ENCODE results near the gene TMEM14A. TPM values are rescaled to one million over a fixed set of nuclear protein-coding genes. Genes with fewer than 3 reads are reported as not detected.
"Not testable (repeated sequence)": the region's sequence is repeated elsewhere in the genome, so short reads cannot be mapped to it uniquely, and the experiment has no call there.

TMEM14A gene, protein sequence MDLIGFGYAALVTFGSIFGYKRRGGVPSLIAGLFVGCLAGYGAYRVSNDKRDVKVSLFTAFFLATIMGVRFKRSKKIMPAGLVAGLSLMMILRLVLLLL
- total RNA-seq (ENCODE audit: insufficient read depth, low replicate concordance) = 26.0 TPM

DNA sequence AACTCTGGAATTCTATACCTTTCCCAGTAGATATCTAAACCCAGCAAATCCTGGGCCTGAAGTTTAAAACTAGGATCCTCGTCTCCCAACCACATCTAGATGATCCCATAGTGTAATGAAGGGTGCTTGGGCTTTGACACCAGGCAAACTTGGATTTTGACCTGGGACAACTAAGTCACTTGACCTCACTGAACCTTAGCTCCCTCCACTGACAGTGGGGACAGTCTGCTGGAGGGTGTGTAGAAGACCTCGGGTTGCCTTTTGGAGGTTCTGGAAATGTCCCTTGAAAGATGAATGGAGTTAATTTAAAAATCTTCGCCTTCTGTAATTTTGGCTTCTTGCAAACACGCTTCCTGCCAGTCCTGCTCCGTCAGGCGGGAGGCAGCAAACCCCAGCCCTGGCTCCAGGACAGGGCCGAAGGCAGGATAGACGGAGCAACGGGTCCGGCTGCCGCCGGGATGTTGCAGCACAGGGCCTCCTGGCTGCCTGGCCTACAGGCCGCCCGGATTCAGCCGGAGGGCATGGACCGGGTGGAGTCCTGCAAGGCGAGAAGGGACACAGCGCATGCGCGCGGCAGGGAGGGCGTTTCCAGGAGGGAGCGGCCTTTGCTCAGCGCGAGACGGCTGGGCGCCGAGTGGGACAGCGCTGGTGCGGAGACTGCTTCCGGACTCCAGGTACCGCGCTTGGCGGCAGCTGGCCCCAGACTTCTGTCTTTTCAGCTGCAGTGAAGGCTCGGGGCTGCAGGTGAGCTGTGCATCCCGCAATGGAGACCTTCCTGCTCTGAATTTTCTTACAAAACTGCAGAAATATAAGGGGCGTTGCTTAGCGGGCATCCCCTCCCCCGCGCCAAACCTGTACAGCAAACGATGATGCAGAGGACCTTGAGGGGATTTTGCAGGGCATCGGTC lies at the start of gene TMEM14A:
TSS of gene TMEM14A (plus strand) at position 612 of the 908 bp plus-strand sequence. CDS start 5,990 bp downstream, outside the sequence.
- DNase-seq (ENCODE audit: low spot score) = peak; percentile 97

DNA sequence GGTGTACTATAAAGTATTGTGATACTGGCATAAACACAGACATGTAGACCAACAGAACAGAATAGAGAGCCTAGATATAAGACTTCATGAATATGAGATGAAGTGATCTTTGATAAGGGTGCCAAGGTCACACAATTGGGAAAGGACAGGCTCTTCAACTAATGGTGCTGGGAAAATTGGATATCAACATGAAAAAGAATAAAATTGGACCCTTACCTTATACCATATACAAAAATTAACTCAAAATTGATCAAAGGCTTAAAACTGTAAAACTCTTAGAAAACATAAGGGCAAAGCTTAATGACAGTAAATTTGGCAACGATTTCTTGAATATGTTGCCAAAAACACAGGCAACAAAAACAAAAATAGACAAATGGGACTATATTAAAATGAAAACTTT lies 49.3 kb upstream of the TMEM14A start:
- DNase-seq (ENCODE audit: low spot score) = no peak

DNA sequence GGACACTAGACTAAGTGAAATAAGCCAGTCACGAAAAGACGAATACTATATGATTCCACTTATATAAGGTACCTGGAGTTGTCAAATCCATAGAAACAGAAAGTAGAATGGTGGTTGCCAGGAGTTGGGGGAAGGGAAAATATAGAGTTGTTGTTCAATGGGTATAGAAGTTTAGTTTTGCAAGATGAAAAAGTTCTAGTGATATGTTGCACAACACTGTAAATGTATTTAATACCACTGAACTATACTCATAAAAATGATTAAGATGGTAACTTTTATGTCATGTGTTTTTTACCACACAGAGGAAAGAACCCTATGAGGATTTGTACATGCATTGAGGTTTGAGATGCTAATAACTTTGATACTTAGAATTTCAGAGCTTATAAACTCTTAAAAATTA lies 48.1 kb upstream of the TMEM14A start:
- DNase-seq (ENCODE audit: low spot score) = peak; percentile 11

DNA sequence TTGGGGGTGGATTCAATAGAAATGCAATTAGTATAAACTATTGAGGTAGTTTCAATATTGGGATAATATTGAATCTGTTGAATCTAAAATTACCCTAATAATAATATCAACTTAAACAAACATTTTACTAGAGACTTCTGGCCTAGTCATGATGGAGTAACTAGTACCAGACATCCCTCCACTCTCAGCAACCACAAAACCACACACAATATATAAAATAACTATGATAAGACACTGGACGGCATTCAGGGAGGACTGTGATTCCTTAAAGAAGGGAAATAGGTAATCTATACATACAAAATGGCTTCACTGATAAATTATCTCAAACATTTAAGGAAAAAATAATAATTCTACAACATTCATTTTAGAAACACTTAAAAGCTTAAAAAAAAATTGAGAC lies 38.9 kb upstream of the TMEM14A start:
- no peak for DNase-seq (ENCODE audit: low spot score)

DNA sequence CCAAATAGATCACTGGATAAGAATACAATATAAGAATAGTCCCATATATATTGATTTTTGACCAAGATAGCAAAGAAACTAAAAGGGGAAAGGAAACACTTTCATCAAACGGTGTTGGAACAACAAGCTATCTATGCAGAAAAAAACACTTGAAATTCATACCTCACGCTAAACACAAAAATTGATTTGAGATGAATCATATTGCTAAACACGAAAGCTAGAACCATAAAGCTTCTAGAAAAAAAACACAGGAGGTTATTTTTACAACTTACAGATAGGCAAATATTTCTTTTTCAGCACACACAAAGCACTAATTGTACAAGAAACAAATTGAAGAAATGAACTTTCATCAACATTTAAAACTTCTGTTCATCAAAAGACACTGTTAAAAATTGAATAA lies 36.7 kb upstream of the TMEM14A start:
- no peak for DNase-seq (ENCODE audit: low spot score)

DNA sequence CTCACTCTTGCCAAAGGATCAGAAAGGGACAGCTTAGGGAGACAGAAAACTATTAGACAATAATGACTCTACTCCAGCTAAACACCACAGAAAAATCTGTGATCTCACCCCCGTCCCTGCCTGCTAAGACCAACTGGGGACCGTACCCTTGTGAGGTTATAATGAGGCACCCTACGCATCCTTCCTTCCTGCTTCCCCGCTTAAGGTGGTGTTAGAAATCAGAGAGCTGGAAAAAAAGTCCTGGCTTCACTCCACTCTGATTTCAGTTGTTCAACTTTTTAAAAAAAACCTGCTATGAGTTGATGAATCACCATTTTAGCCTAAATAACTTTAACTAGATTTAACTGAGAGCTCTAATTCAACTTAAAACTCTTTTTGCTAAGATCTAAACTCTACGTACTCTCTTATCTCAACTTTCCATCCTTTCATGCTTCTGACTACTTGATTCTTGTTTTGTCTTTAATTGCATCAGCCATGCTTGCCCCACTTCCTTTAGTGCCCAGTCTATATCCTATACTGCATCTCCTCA lies 35.8 kb upstream of the TMEM14A start:
- peak; percentile 46 for DNase-seq (ENCODE audit: low spot score)

DNA sequence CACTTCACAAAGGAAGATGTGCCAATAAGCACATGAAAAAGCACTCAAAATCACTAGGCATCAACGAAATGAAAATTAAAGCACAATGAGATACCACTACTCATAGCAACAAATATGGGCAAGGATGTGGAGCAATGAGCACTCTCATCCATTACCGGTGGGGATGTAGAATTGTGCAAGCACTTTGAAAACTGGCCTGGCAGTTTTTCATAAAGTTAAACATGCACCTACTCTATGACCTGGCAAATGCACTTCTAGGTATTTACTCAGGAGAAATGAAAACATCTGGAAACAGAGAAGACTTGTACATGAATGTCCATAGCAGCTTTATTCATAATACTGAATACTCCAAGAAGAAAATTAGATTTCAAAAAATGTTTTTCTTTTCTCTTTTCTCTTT lies 34.1 kb upstream of the TMEM14A start:
- no peak for DNase-seq (ENCODE audit: low spot score)

DNA sequence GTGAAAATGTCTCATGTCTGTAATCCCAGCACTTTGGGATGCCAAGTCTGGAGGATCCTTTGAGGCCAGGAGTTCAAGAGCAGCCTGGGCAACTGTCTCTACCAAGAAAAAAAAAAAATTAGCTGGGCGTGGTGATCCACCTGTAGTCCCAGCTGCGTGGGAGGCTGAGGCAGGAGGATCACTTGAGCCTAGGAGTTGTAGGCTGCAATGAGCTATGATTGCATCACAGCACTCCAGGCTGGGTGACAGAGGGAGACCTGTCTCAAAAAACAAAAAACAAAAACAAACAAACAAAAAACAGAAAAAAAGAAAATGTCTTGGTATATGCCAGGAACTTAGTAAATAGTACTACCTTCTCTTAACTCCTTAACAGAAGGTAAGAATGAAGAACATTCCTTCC lies 31.4 kb upstream of the TMEM14A start:
- no peak for DNase-seq (ENCODE audit: low spot score)

DNA sequence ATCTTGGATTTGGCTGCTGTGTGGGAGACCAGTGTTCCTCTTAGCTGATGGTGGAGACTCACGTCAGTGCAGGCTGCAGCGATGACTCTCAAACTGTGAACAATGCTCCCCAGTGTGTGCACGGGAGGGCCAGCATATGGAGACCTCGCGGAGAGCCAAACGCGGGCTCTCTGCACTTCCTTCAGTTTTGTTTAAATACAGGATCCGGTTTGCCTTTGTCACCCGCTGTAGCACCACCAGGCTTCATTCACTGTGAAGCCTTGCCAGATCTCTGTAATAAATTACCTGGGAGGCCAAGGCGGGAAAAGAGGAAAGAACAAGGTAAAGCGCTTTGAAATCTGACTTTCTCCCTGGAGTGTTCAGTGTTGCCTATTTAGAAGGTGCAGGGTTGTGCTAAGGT lies 30.7 kb upstream of the TMEM14A start:
- no peak for DNase-seq (ENCODE audit: low spot score)

DNA sequence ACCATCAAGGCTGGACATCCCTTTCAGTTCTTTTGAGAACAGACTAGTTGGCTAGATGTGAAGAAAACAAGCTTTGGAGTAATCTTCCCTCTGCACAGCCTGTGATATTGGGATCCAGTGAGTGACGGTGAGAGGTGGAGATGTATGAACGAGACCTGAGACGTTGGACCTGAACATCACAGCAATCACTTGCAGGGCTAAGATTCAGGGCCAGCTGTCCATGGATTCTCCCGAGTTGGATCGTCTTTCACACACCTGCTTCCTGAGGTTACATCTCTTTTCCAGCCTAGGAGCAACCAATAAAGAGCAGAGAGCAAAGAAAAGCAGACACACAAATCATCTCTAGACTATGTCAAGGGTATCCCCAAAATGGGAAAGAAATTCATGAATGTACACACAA lies 30.0 kb upstream of the TMEM14A start:
- no peak for DNase-seq (ENCODE audit: low spot score)

DNA sequence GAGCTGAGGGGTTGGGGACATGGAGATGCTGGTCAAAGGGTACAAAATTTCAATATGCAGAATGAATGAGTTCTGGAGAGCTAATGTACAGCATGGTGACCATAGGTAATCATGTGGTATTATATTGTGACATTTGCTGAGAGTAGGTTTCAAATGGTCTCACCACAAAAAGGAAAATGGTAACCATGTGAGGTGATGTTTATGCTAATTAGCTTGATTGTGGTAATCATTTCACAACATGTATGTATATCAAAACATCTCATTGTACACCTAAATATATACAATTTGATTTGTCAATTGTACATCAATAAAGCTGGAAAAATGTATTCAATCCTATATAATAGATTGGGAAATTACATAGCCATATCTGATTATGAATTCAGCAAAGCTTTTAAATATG lies 29.5 kb upstream of the TMEM14A start:
- DNase-seq (ENCODE audit: low spot score) = no peak

DNA sequence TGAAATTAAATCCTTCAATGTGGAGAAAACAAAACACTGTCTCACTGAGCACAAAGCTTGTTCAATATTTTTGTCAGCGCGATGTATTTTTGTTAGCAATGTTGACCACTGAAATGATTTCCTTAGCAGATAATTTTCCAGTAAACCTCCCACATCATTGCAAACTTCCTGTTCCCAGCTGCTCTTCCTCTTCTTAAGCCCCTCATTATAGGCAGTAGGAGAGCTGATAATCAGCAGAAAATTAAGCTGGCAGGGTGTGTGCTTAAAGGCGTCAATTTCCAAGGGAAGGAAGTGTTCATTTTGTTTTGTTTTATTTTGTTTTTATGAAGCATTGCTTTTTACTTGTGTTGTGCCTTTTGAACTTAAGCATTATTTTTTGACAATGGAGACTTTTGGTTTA lies 29.1 kb upstream of the TMEM14A start:
- no peak for DNase-seq (ENCODE audit: low spot score)

DNA sequence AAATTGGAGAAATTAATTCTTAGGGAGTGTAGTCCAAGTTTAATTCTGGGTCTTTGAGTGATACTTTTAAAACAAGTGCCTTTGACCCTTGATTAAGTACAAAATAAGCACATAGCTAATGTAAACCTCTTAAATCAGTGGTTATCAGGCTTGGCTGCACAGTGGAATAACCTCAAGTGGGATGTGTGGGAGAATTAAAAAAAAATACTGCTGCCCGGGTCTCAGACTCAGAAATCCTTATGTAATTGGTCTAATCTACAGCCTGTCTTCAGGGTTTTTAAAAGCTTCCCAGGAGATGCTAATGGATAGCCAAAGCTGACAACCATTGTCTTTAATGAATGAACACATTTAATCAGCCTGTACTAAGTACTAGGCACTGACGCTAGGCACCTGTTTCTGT lies 28.5 kb upstream of the TMEM14A start:
- no peak for DNase-seq (ENCODE audit: low spot score)

DNA sequence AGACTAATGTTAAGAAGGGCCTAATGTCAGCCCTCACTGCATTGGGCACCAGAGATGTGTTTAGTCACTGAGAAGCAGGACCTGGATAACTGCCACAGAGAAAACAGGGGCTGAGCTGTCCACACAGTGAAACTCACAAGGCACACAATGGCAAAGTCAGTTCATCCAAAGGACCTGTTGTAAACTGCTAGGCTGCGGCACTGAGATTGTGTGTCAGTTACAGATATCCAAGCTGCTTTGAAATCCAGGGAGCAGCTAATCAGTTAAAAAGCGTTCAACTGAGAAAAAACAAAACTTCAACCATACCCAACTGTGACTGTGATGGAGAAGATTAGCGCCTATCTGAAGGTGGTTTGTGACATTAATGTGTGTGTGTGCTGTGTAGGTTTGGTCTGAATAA lies 27.8 kb upstream of the TMEM14A start:
- DNase-seq (ENCODE audit: low spot score) = no peak

DNA sequence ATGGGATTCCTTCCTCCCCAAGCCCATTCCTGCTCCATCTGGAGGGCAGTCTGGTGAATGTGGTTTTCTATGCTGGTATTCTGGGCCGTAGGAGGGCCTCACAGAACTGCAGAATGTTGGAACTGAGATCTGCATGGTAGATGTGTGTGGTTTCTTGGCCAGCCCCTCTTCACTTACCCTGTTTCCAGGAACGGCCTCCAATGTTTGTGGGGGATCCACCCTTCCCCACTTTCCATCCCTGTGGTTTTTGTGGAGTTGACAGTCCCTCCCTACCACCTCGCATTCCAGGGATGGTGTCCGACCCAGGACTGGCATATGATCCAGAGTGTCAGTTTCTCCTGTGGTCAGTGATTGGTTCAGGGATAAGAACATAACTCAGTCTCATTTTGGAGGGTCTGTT lies 26.7 kb upstream of the TMEM14A start:
- no peak for DNase-seq (ENCODE audit: low spot score)

DNA sequence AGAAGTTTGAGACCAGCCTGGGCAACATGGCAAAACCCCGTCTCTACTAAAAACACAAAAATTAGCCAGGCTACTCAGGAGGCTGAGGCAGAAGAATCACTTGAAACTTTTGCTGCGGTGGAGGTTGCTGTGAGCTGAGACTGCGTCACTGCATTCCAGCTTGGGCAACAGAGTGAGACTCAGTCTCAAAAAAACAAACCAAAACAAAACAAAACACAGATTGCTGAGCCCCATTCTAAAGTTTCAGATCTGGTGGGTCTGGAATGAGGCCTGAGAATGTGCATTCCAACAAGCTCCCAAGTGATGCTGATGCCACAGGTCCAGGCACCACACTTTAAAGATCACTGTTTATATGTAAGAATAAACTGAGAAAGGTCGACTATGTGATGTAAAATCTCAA lies 24.9 kb upstream of the TMEM14A start:
- no peak for DNase-seq (ENCODE audit: low spot score)

DNA sequence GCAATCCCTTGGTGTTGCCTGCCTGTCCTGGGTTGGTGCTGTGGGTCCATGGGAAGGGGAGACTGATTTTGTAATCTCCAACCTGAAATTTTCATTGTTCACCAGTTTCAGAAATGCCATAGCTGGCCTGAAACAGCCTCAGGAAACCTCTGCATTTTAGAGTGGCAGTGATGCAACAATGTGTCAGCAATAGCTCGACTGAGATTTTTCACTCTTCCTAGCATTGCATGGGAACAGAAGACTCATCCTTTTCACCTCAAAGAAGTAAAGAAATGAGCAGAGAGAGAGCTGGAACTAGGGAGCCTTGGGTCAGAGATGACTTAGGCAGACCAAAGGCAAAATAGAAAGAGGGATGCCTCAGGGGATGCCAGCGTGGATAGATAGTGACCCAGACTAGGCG lies 23.7 kb upstream of the TMEM14A start:
- no peak for DNase-seq (ENCODE audit: low spot score)

DNA sequence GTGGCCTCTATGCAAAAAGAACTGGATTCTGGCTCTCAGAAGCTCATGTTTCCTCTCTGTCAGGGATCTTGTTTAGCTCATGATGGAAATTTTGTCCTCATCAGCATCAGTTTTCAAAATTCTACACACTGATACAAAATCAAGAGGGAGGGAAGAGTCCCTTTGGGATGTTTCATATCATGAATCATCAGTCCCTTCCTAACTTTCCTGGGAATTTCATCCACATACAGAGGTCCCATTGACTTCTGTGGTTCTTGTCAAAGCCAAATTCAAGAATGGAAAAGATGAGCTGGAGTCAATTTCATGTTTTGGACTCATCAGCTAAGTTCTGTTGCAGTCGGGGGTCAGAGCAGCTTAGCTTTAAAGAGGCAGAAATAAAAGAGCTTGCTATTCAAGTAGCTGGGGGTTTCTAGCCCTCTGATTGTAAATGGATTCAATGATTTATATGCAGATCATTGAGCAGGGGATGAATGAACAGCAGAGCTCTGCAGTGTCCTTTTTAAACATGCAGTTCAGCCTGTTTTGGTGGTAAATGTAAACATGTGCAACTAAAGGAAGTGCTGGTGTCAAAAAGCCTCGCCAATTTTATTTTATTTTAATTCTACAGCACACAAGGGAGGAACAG lies 21.3 kb upstream of the TMEM14A start:
- peak; percentile 43 for DNase-seq (ENCODE audit: low spot score)

DNA sequence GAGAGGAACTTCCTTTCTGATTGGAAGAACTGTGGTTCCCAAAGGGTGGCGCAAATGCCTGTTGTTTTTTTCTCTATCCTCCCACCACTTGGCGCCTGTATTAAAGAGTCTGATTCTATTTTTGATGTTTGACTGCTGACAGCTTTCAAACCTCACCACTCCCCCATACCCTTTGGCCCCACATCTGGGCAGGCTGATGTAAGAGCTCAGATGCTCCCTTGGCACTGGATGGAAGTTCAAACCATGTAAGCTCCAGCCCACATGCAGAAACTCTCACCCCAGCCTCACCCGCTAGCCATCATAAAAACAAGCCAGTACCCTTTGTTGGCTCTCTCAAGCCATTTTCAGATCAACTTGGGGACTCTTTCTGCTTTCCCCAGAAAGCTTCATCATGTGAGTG lies 20.0 kb upstream of the TMEM14A start:
- DNase-seq (ENCODE audit: low spot score) = no peak

DNA sequence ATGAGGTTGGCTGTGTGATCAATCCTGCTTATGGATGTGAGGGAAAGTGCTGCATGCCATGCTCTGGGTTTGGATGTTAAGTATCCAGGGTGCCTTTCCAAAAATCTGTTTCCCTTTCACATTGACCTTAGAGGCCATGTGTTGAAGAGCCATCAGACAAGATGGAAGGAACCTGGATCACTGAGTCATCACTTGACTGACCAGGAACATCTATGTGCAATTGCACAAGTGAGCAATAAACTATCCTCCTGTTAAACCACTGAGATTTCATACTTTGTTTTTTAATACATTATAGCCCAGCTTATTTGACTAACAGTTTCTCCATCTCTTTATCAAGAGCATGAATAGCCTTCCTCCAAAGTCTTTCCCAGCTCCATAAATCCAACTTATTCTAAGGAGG lies 17.8 kb upstream of the TMEM14A start:
- no peak for DNase-seq (ENCODE audit: low spot score)

DNA sequence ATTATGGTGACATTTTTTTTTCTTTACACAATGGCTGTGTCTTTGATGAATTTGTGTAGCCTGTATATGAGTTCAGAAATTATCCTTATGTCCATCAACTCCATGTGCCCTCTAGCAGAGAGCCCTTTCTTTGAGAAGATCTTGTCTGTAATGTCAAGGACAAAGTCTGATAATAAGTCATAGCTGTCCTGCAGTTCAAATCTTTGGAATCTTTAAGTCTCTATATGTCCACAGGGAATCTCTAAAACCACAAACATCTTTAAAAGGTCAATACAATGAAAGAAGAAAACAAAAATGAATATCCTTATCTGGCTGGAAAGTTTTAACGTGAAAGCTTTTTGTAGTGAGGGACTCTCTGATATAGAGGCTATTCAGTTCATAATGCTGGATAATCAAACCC lies 16.9 kb upstream of the TMEM14A start:
- DNase-seq (ENCODE audit: low spot score) = no peak

DNA sequence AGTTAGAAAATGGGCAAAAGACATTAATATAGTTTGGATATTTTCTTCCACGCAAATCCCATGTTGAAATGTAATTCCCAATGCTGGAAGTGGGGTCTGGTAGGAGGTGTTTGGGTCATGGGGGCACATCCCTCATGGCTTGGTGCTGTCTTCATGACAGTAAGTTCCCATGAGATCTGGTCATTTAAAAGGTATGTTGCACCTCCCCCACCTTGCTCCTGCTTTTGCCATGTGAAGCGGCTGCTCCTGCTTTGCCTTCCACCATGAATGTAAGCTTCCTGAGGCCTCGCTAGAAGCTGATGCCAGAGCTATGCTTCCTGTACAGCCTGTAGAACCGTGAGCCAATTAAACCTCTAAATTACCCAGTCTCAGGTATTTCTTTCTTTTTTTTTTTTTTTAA lies 16.3 kb upstream of the TMEM14A start:
- DNase-seq (ENCODE audit: low spot score) = no peak

DNA sequence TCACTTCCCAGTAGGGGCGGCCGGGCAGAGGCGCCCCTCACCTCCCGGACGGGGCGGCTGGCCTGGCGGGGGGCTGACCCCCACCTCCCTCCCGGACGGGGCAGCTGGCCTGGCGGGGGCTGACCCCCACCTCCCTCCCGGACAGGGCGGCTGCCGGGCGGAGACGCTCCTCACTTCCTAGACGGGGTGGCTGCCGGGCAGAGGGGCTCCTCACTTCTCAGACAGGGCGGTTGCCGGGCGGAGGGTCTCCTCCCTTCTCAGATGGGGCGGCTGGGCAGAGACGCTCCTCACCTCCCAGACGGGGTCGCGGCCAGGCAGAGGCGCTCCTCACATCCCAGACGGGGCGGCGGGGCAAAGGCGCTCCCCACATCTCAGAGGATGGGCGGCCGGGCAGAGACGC lies 15.0 kb upstream of the TMEM14A start:
- not testable (repeated sequence) for DNase-seq (ENCODE audit: low spot score)
